GM23338 (cell line): ENCODE results near the gene NDUFAF5. TPM values are rescaled to one million over a fixed set of nuclear protein-coding genes. Genes with fewer than 3 reads are reported as not detected.

ENCODE experiments used
- ATAC-seq: fragments of 200-7000 bp; cut with Tn5 transposase; 3 replicates; pipeline ENCODE4 v1.9.1; 2020
- DNase-seq: peaks from one replicate; pipeline ENCODE4 v3.0.0-alpha.2; 2015; ENCODE audit warnings: low spot score
- H2AFZ ChIP-seq: fragments of 200-600 bp; sonication (generic); 2 replicates; pipeline ENCODE4 v1.8.0; 2016; ENCODE audit warnings: antibody characterized with exemption, mild to moderate bottlenecking, moderate library complexity
- H3F3A ChIP-seq: fragments of 200-600 bp; sonication (generic); replicated peaks from 2 replicates; pipeline ENCODE4 v1.8.0; 2017; ENCODE audit warnings: antibody characterized with exemption, mixed run types, low read depth
- H3K27ac ChIP-seq: fragments of 200-600 bp; sonication (generic); 2 replicates; pipeline ENCODE4 v1.6.1; 2016; ENCODE audit warnings: low read depth
- H3K27me3 ChIP-seq: fragments of 200-600 bp; sonication (generic); 2 replicates; pipeline ENCODE4 v1.8.0; 2016; ENCODE audit warnings: mild to moderate bottlenecking, mixed run types, moderate library complexity; ENCODE audit not compliant: insufficient read depth
- H3K36me3 ChIP-seq: fragments of 200-600 bp; sonication (generic); 2 replicates; pipeline ENCODE4 v1.8.0; 2016; ENCODE audit warnings: mild to moderate bottlenecking; ENCODE audit not compliant: insufficient read depth
- H3K4me1 ChIP-seq: fragments of 200-600 bp; sonication (generic); 2 replicates; pipeline ENCODE4 v1.8.0; 2016; ENCODE audit warnings: mild to moderate bottlenecking, moderate library complexity; ENCODE audit not compliant: insufficient read depth
- H3K4me2 ChIP-seq: fragments of 200-600 bp; sonication (generic); 2 replicates; pipeline ENCODE4 v1.7.1; 2017; ENCODE audit warnings: mixed run types
- H3K4me3 ChIP-seq: fragments of 200-600 bp; sonication (generic); 2 replicates; pipeline ENCODE4 v1.6.1; 2016; ENCODE audit warnings: mixed run types
- H3K79me2 ChIP-seq: fragments of 200-600 bp; sonication (generic); replicated peaks from 2 replicates; pipeline ENCODE4 v1.8.0; 2017; ENCODE audit warnings: mild to moderate bottlenecking; ENCODE audit not compliant: insufficient read depth
- H3K9me2 ChIP-seq: fragments of 200-600 bp; sonication (generic); 2 replicates; pipeline ENCODE4 v1.8.0; 2017; ENCODE audit not compliant: insufficient read depth
- H4K20me1 ChIP-seq: fragments of 200-600 bp; sonication (generic); replicated peaks from 2 replicates; pipeline ENCODE4 v1.8.0; 2017; ENCODE audit warnings: mild to moderate bottlenecking; ENCODE audit not compliant: insufficient read depth
- H3K27ac Mint-ChIP-seq: 2 replicates; pipeline ENCODE4 v1.8.0; 2020; ENCODE audit warnings: inconsistent platforms, mild to moderate bottlenecking, moderate library complexity, mixed read lengths
- H3K27me3 Mint-ChIP-seq: 3 replicates; pipeline ENCODE4 v1.8.0; 2022; ENCODE audit warnings: low read depth, mild to moderate bottlenecking, moderate library complexity, mixed read lengths, inconsistent platforms; ENCODE audit not compliant: insufficient read depth, poor library complexity
- H3K36me3 Mint-ChIP-seq: 3 replicates; pipeline ENCODE4 v1.8.0; 2021; ENCODE audit warnings: low read depth, mild to moderate bottlenecking, inconsistent platforms, moderate library complexity, mixed read lengths
- H3K4me1 Mint-ChIP-seq: 3 replicates; pipeline ENCODE4 v1.8.0; 2020; ENCODE audit warnings: mild to moderate bottlenecking, inconsistent platforms, mixed read lengths
- H3K4me3 Mint-ChIP-seq: 3 replicates; pipeline ENCODE4 v1.8.0; 2021; ENCODE audit warnings: moderate library complexity, mild to moderate bottlenecking, inconsistent platforms, mixed read lengths
- H3K9me3 Mint-ChIP-seq: 3 replicates; pipeline ENCODE4 v1.8.0; 2020; ENCODE audit warnings: moderate library complexity, mild to moderate bottlenecking, inconsistent platforms, mixed read lengths
- CREB1 ChIP-seq: fragments of 250-450 bp; sonication (Bioruptor Pico); IDR thresholded peaks from 2 replicates; pipeline ENCODE4 v1.5.0; 2020; ENCODE audit warnings: low read depth, mild to moderate bottlenecking, moderate library complexity
- EZH2 ChIP-seq: fragments of 200-600 bp; sonication (generic); IDR thresholded peaks from one replicate; pipeline ENCODE4 v1.8.0; 2017; ENCODE audit warnings: antibody characterized with exemption, mild to moderate bottlenecking, low read depth; ENCODE audit not compliant: unreplicated experiment
- EZH2phosphoT487 ChIP-seq: fragments of 200-600 bp; sonication (generic); IDR thresholded peaks from one replicate; pipeline ENCODE4 v1.8.1; 2018; ENCODE audit warnings: antibody characterized with exemption; ENCODE audit not compliant: unreplicated experiment
- JUNB ChIP-seq: IDR thresholded peaks from one replicate; pipeline ENCODE4 v1.6.1; 2016; ENCODE audit warnings: antibody characterized with exemption; ENCODE audit not compliant: unreplicated experiment
- NANOG ChIP-seq: IDR thresholded peaks from 2 replicates; pipeline ENCODE4 v1.6.1; 2016; ENCODE audit warnings: antibody characterized with exemption, borderline replicate concordance
- POLR2AphosphoS5 ChIP-seq: IDR thresholded peaks from 2 replicates; pipeline ENCODE4 v1.6.1; 2016; ENCODE audit warnings: antibody characterized with exemption, low read depth
- STAT1 ChIP-seq: IDR thresholded peaks from one replicate; pipeline ENCODE4 v1.6.1; 2016; ENCODE audit warnings: antibody characterized with exemption; ENCODE audit not compliant: unreplicated experiment
- ZNF114 ChIP-seq: fragments of 250-450 bp; sonication (Bioruptor Pico); IDR thresholded peaks from 2 replicates; pipeline ENCODE4 v1.5.0; 2020; ENCODE audit warnings: mild to moderate bottlenecking, moderate library complexity
- ZNF331 ChIP-seq: fragments of 250-450 bp; sonication (Bioruptor Pico); IDR thresholded peaks from 2 replicates; pipeline ENCODE4 v1.5.0; 2020; ENCODE audit warnings: low read depth, mild to moderate bottlenecking, moderate library complexity
- polyA plus RNA-seq: library from polyadenylated mRNA; unstranded; fragments of >200 nt; fragmentation: Nextera tagmentation; extraction: Ambion mirVana; gene quantifications from 2 replicates; pipeline ENCODE4 v1.2.1, GENCODE V29; 2016
- total RNA-seq: library from RNA; depleted of rRNA; stranded (reverse); fragments of >200 nt; shearing (Covaris generic); gene quantifications from 2 replicates; pipeline ENCODE4 v1.2.3, GENCODE V29; 2014
- TF ChIP-seq, protein P1 (sequence below), 2 experiments: fragments of 200-600 bp in 1 of 2; sonication (generic) in 1 of 2; conservative IDR thresholded peaks; 2 replicates each; pipeline versions ENCODE4 v1.5.1 to v1.6.1; 2016 to 2017; ENCODE audit warnings: antibody characterized with exemption in 2 of 2, low read depth in 2 of 2, mild to moderate bottlenecking in 2 of 2, moderate library complexity in 1 of 2
- TF ChIP-seq, protein P2 (sequence below): fragments of 250-450 bp; sonication (Bioruptor Pico); IDR thresholded peaks from 2 replicates; pipeline ENCODE4 v1.5.0; 2020; ENCODE audit warnings: mild to moderate bottlenecking, moderate library complexity
- TF ChIP-seq, protein P3 (sequence below): IDR thresholded peaks from one replicate; pipeline ENCODE4 v1.6.1; 2018; ENCODE audit warnings: antibody characterized with exemption; ENCODE audit not compliant: unreplicated experiment
- TF ChIP-seq, protein P4 (sequence below): IDR thresholded peaks from 2 replicates; pipeline ENCODE4 v1.6.1; 2016; ENCODE audit warnings: antibody characterized with exemption

Gene NDUFAF5
- total and polyA plus RNA-seq, 2 experiments from 2014 or later: 18.0 to 33.0 TPM

DNA sequence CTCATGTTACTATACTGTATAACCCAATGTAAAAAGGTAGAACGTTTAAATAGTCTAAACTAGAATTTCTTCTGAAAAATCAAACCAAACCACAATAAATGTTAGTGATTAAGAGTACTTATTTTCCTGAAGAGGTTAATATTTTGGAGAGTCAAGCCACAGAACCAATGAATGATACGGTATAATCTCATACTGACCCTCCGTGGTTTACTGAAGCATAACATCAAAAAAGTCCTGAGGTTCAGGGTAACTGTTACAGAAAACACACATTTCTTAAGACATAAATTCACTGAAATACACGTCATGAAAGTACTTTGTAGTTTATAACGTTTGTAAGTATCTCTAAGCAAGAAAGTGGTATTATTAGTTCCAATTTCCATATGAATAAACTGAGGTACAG, 29.0 kb upstream of the NDUFAF5 start:
- ATAC-seq (no peak), DNase-seq (no peak)
- no peak overlapping the region for H3K27ac Mint-ChIP-seq

More for the DNA sequence above, 29.0 kb upstream of the NDUFAF5 start:
- H2AFZ ChIP-seq: no peak overlapping the region
- no peak overlapping the region for H3K27ac ChIP-seq
- H3K9me2 ChIP-seq: no peaks in the 10 kb centered on the region
- no peaks in the 10 kb centered on the region for H3K27me3 ChIP-seq
- no peak overlapping the region for H3K4me3 ChIP-seq
- H3K79me2 ChIP-seq: no peaks in the 10 kb centered on the region
- H3K4me3 Mint-ChIP-seq: no peak overlapping the region
- peaks cover 47% of the 10 kb centered on the region for H3K36me3 ChIP-seq
- H3K4me1 ChIP-seq: no peaks in the 10 kb centered on the region
- H4K20me1 ChIP-seq: no peaks in the 10 kb centered on the region; the same call in 1 of the 2 replicates
- no peak overlapping the region for H3K4me2 ChIP-seq
- H3K9me3 Mint-ChIP-seq: no peaks in the 10 kb centered on the region; the same call in 2 of the 3 replicates
- TF ChIP-seq, protein P1, sequence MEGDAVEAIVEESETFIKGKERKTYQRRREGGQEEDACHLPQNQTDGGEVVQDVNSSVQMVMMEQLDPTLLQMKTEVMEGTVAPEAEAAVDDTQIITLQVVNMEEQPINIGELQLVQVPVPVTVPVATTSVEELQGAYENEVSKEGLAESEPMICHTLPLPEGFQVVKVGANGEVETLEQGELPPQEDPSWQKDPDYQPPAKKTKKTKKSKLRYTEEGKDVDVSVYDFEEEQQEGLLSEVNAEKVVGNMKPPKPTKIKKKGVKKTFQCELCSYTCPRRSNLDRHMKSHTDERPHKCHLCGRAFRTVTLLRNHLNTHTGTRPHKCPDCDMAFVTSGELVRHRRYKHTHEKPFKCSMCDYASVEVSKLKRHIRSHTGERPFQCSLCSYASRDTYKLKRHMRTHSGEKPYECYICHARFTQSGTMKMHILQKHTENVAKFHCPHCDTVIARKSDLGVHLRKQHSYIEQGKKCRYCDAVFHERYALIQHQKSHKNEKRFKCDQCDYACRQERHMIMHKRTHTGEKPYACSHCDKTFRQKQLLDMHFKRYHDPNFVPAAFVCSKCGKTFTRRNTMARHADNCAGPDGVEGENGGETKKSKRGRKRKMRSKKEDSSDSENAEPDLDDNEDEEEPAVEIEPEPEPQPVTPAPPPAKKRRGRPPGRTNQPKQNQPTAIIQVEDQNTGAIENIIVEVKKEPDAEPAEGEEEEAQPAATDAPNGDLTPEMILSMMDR (conservative IDR thresholded peaks at IDR 0.05; ENCODE audit: low read depth in 2 of 2): no peak
- no peak for TF ChIP-seq ZNF114 (CRISPR knock-in tag)
- no peak for TF ChIP-seq CREB1 (CRISPR knock-in tag)
- TF ChIP-seq POLR2AphosphoS5: no peak
- TF ChIP-seq, protein P2, sequence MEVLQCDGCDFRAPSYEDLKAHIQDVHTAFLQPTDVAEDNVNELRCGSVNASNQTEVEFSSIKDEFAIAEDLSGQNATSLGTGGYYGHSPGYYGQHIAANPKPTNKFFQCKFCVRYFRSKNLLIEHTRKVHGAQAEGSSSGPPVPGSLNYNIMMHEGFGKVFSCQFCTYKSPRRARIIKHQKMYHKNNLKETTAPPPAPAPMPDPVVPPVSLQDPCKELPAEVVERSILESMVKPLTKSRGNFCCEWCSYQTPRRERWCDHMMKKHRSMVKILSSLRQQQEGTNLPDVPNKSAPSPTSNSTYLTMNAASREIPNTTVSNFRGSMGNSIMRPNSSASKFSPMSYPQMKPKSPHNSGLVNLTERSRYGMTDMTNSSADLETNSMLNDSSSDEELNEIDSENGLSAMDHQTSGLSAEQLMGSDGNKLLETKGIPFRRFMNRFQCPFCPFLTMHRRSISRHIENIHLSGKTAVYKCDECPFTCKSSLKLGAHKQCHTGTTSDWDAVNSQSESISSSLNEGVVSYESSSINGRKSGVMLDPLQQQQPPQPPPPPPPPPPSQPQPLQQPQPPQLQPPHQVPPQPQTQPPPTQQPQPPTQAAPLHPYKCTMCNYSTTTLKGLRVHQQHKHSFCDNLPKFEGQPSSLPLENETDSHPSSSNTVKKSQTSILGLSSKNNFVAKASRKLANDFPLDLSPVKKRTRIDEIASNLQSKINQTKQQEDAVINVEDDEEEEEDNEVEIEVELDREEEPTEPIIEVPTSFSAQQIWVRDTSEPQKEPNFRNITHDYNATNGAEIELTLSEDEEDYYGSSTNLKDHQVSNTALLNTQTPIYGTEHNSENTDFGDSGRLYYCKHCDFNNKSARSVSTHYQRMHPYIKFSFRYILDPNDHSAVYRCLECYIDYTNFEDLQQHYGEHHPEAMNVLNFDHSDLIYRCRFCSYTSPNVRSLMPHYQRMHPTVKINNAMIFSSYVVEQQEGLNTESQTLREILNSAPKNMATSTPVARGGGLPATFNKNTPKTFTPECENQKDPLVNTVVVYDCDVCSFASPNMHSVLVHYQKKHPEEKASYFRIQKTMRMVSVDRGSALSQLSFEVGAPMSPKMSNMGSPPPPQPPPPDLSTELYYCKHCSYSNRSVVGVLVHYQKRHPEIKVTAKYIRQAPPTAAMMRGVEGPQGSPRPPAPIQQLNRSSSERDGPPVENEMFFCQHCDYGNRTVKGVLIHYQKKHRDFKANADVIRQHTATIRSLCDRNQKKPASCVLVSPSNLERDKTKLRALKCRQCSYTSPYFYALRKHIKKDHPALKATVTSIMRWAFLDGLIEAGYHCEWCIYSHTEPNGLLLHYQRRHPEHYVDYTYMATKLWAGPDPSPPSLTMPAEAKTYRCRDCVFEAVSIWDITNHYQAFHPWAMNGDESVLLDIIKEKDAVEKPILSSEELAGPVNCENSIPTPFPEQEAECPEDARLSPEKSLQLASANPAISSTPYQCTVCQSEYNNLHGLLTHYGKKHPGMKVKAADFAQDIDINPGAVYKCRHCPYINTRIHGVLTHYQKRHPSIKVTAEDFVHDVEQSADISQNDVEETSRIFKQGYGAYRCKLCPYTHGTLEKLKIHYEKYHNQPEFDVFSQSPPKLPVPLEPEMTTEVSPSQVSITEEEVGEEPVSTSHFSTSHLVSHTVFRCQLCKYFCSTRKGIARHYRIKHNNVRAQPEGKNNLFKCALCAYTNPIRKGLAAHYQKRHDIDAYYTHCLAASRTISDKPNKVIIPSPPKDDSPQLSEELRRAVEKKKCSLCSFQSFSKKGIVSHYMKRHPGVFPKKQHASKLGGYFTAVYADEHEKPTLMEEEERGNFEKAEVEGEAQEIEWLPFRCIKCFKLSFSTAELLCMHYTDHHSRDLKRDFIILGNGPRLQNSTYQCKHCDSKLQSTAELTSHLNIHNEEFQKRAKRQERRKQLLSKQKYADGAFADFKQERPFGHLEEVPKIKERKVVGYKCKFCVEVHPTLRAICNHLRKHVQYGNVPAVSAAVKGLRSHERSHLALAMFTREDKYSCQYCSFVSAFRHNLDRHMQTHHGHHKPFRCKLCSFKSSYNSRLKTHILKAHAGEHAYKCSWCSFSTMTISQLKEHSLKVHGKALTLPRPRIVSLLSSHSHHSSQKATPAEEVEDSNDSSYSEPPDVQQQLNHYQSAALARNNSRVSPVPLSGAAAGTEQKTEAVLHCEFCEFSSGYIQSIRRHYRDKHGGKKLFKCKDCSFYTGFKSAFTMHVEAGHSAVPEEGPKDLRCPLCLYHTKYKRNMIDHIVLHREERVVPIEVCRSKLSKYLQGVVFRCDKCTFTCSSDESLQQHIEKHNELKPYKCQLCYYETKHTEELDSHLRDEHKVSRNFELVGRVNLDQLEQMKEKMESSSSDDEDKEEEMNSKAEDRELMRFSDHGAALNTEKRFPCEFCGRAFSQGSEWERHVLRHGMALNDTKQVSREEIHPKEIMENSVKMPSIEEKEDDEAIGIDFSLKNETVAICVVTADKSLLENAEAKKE (CRISPR knock-in tag): no peak
- TF ChIP-seq, protein P3, sequence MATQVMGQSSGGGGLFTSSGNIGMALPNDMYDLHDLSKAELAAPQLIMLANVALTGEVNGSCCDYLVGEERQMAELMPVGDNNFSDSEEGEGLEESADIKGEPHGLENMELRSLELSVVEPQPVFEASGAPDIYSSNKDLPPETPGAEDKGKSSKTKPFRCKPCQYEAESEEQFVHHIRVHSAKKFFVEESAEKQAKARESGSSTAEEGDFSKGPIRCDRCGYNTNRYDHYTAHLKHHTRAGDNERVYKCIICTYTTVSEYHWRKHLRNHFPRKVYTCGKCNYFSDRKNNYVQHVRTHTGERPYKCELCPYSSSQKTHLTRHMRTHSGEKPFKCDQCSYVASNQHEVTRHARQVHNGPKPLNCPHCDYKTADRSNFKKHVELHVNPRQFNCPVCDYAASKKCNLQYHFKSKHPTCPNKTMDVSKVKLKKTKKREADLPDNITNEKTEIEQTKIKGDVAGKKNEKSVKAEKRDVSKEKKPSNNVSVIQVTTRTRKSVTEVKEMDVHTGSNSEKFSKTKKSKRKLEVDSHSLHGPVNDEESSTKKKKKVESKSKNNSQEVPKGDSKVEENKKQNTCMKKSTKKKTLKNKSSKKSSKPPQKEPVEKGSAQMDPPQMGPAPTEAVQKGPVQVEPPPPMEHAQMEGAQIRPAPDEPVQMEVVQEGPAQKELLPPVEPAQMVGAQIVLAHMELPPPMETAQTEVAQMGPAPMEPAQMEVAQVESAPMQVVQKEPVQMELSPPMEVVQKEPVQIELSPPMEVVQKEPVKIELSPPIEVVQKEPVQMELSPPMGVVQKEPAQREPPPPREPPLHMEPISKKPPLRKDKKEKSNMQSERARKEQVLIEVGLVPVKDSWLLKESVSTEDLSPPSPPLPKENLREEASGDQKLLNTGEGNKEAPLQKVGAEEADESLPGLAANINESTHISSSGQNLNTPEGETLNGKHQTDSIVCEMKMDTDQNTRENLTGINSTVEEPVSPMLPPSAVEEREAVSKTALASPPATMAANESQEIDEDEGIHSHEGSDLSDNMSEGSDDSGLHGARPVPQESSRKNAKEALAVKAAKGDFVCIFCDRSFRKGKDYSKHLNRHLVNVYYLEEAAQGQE: no peak
- TF ChIP-seq EZH2: no peak
- TF ChIP-seq EZH2phosphoT487: no peak
- no peak for TF ChIP-seq ZNF331 (CRISPR knock-in tag)
- TF ChIP-seq JUNB: no peak
- TF ChIP-seq NANOG: no peak
- TF ChIP-seq STAT1: no peak
- TF ChIP-seq, protein P4, sequence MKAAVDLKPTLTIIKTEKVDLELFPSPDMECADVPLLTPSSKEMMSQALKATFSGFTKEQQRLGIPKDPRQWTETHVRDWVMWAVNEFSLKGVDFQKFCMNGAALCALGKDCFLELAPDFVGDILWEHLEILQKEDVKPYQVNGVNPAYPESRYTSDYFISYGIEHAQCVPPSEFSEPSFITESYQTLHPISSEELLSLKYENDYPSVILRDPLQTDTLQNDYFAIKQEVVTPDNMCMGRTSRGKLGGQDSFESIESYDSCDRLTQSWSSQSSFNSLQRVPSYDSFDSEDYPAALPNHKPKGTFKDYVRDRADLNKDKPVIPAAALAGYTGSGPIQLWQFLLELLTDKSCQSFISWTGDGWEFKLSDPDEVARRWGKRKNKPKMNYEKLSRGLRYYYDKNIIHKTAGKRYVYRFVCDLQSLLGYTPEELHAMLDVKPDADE: no peak
- H3F3A ChIP-seq: no peaks in the 10 kb centered on the region
- no peaks in the 10 kb centered on the region for H3K27me3 Mint-ChIP-seq
- no peaks in the 10 kb centered on the region for H3K4me1 Mint-ChIP-seq
- peaks cover 41% of the 10 kb centered on the region for H3K36me3 Mint-ChIP-seq
